Islet precursor cell (in vitro differentiated cells): Measurements from ENCODE around the gene KLHL3.

Source experiments
- DNase-seq: peaks from one replicate; pipeline ENCODE4 v3.0.0-alpha.2; 2018

Gene KLHL3

DNA sequence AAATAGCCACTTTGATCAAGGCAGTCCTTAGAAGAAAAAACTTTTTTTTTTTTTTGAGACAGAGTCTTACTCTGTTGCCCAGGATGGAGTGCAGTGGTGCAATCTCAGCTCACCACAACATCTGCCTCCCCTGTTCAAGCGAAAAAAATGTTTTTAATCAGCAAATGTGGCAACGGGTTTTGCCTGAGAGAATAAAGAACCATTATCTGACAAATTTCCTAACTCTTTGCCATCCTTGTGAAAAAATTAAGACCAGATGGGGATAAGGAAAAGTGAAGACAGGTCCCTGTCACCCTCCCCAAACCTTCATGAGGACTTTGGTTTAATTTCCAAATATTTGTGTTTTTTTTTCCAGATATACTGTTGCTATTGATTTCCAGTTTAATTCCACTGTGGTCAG lies 129.5 kb downstream of the KLHL3 start:
- DNase-seq = no peak

GRCh38 chr5:137605411-137605810 lies 130.5 kb downstream of the KLHL3 start:
- DNase-seq = no peak

DNA sequence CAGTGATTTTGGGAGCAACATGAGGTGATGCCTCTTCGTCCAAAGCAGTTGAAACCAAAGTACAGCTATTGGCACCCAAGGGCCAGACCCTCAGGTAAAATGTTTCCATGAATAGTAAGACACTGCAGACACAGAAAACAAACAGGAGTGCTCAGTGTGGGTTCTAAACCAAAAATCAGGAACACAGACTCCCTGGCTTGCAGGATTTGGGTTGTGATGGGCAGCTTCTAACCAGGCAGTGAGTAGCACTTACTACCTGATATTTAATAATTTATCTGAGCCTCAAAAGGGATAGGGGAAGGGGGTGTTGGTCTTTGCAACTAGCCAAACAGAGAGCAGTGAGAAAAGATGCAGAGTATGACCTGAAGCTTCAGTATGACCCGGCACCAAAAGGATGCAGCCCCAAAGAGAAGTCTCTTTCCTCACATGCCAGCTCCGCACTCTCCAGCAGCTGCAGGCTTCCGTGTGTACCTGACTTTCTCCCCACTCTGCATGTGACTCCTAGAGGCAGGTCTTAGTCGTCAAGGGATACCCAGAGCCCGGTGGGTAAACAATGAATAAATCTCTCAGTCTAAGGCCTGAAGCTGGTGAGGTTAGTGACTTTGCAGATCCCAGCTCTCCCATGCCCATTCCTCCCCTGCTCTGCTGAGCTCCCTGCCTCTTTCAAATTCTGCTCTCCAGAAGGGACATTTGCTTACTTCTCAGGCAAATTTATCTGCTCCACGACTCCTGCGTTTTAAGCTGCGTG lies 131.4 kb downstream of the KLHL3 start:
- no peak for DNase-seq

GRCh38 chr5:137603891-137604290 lies 132.0 kb downstream of the KLHL3 start:
- DNase-seq = no peak

- no peak for DNase-seq
These were observed 132.5 kb downstream of the KLHL3 start for GRCh38 chr5:137603356-137603755.

- DNase-seq = no peak
These were observed 133.1 kb downstream of the KLHL3 start for GRCh38 chr5:137602721-137603273.

DNA sequence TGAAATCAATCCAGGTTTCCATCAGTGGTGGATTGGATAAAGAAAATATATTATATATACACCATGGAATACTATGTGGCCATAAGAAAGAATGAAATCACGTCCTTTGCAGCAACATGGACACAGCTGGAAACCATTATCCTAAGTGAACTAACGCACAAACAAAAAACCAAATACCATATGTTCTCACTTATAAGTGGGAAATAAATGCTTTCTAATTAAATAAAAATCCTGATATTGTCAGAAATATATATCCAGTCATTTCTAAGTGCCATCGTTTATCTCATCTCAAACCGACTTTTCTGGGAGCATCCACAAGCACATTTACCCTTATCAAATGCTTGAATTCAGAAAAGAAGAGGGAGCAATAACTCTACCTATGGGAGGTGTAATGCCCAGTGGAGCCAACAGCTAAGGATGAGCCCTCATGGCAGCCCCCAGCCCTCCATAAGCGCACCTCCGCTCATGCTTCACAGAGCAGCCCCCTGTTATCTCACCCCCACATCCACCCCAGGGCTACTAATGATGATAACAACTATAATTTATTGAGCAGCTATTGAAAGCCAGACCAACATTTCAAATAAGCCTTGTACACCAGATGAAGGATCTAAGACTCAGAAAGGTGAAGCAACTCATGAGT lies 135.0 kb downstream of the KLHL3 start:
- DNase-seq = no peak

- no peak for DNase-seq
These were observed 136.4 kb downstream of the KLHL3 start for GRCh38 chr5:137599457-137599856.

DNA sequence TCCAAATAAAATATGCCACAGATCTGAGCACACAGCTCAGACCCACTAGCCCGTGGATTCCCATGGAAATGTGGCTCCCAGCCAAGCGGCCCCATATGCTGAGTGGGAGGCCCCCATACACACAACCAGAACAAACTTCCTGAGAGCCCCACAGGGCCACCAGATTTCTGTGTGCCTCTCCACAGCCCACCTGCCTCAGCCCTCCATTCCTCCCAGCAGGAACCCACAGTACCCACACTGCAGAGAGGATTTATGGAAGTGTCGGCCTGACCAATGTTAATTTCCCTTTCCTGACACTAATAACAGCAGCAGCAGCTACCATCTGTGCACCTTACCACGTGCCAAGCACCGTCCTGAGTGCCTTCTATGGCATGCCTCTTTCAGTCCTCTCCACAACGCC lies 137.5 kb downstream of the KLHL3 start:
- no peak for DNase-seq

GRCh38 chr5:137596941-137597340 lies 138.9 kb downstream of the KLHL3 start:
- no peak for DNase-seq

GRCh38 chr5:137595396-137596079 lies 140.4 kb downstream of the KLHL3 start:
- DNase-seq = no peak

- no peak for DNase-seq
These were observed 141.2 kb downstream of the KLHL3 start for GRCh38 chr5:137594717-137595116.

GRCh38 chr5:137592317-137592716 lies 143.6 kb downstream of the KLHL3 start:
- DNase-seq = no peak

GRCh38 chr5:137589185-137589584 lies 146.7 kb downstream of the KLHL3 start:
- no peak for DNase-seq

DNA sequence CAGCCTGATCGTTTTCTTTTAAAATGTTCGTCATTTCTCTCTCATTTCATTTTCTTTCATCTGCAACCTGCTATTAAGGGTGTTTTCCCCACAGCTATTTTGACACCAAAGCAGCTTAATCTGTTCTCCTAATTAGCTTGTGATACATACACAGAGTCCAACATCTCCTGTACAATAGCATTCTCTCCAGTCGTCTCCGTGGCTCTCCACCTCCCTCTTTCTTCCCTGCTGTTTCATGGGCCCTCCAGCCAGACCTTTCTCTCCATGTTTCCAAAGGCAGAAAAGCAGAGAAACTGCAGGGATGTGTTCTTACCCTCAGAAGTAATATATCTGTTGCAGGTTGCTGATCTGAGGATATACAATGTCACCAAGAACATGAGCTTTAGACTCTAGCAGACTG lies 148.0 kb downstream of the KLHL3 start:
- no peak for DNase-seq

DNA sequence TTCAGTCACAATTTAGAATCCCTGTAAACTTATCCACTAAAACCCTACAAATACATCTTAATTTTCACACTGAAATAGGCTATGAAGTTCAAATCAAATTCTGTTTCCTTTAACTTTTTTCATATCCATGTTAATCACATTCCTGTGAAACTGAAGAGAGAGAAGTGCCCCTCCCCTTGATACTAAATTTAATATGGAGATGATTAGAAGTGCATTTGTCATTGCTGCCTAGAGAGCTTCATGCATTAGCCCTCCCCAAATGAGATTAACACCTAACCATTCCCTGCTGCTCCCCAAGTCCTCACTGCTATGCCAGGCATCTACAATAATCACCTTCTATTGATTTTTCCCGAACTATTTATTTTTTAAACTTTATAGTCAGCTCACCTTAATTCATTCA lies 151.6 kb downstream of the KLHL3 start:
- no peak for DNase-seq

DNA sequence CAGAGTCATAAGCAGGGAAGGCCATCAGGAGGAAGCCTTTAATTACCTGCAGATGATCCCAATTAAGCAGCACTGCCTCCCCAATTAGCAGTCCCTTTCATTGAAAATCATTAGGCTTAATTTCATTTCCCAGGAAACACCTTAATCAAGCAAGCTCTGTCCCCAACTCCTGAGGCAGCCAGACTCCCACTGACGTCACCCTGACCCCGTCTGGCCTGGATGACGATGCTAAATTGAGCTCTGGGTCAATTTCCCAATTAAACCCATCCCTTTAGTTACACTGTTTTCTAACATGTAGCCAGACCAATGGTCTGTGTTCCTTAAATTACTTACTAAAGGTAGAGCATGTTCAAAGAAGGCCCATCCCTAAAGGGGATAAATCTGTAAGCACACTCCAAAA lies 152.8 kb downstream of the KLHL3 start:
- no peak for DNase-seq

- no peak for DNase-seq
These were observed 153.7 kb downstream of the KLHL3 start for GRCh38 chr5:137582218-137582617.

GRCh38 chr5:137581776-137582175 lies 154.1 kb downstream of the KLHL3 start:
- no peak for DNase-seq

GRCh38 chr5:137580030-137580429 lies 155.9 kb downstream of the KLHL3 start:
- DNase-seq = no peak

- no peak for DNase-seq
These were observed 160.0 kb downstream of the KLHL3 start for GRCh38 chr5:137575847-137576246.

DNA sequence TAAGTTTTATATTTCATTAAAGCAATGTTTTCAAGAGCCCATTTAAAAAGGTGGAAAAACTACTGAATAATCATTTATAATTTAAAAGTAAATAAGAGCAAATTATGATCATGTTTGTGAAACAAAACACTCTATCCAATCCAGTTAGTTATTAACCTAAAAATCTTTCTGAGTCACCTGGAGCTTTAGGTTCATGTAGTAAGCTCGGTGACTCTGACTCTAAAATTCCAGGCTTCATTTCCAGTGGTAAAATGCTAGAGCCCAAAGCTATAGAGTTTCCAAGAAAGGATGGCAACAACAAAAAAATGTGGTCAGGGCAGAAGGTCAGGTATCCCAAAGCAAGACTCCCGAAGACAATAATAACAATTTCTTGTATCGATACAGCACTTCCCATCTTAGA lies 160.7 kb downstream of the KLHL3 start:
- DNase-seq = no peak

DNA sequence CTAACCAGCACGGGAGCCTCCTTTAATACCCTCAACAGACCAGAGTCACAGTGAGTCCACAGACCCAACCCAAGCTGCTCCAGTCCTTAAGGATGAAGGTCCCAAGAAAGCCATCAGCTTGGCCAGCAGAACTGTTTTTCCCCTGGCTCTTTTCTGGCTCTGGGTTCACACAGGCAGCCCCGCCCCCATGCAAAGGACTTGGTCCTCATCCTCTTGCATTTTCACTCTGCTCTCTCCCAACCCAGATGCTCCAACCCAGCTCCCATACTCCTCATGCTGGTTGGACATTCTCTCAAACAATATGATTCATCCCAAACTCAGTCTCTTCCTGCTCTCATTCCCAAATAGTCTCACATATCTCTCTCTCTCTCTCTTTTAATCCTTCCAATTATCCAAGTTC lies 162.5 kb downstream of the KLHL3 start:
- no peak for DNase-seq
